ENCODE data around the gene DNAH17. TPM values are rescaled to one million over a fixed set of nuclear protein-coding genes. Genes with fewer than 3 reads are reported as not detected.

Gene DNAH17
- total RNA-seq, 3 donors from 2014 or later (not counting 1 experiment from before 2014, with no cell fraction given), result 0.16 to 0.25 (median 0.24) TPM

- H3K9me3 ChIP-seq (ENCODE audit: control insufficient read depth, insufficient read depth, low read length), result no peaks in the 10 kb centered on the region
- H3K27me3 ChIP-seq (ENCODE audit: control insufficient read depth, insufficient read depth, low read length), result peaks cover 7% of the 10 kb centered on the region
- peaks cover 9% of the 10 kb centered on the region for H3K4me1 ChIP-seq (ENCODE audit: control insufficient read depth, insufficient read depth, low read length)
- DNase-seq (no peak), ATAC-seq (no peak)
- H3K4me3 Mint-ChIP-seq, result no peak overlapping the region
- no peaks in the 10 kb centered on the region for H3K9me3 Mint-ChIP-seq
- no peak overlapping the region for H3K4me3 ChIP-seq (ENCODE audit: low read length)
- H3K4me1 Mint-ChIP-seq, result peaks cover 5 to 8% of the 10 kb centered on the region in 2 donors
- no peak overlapping the region for H3K27ac Mint-ChIP-seq
- H3K27me3 Mint-ChIP-seq (ENCODE audit: low read depth in 2 of 2), result peaks cover 10 to 12% of the 10 kb centered on the region in 2 donors
- H3K27ac ChIP-seq (ENCODE audit: low read length), result no peak overlapping the region
- H3K36me3 ChIP-seq (ENCODE audit: control insufficient read depth, insufficient read depth, low read length), result no peaks in the 10 kb centered on the region
- no peak for TF ChIP-seq CTCF (IDR thresholded peaks at IDR 0.05)
- intact Hi-C loops (cut with micrococcal nuclease), result no loop called here
- H3K36me3 Mint-ChIP-seq, result no peaks in the 10 kb centered on the region
- WGBS (ENCODE audit: insufficient coverage), result 88% methylated on average over 13 of the region's 13 CpGs
Measured at GRCh38 chr17:78488867-78489634, 88.1 kb downstream of the DNAH17 start.

GRCh38 chr17:78488156-78488555 lies 89.0 kb downstream of the DNAH17 start:
- Mint-ChIP-seq H3K4me3 (no peak overlapping the region), H3K27ac (no peak overlapping the region), H3K27me3 (ENCODE audit: low read depth in 2 of 2) (peaks cover 12 to 13% of the 10 kb centered on the region in 2 donors), H3K36me3 (no peaks in the 10 kb centered on the region), H3K9me3 (no peaks in the 10 kb centered on the region), H3K4me1 (peaks cover 6 to 9% of the 10 kb centered on the region in 2 donors)
- no peak overlapping the region for H3K4me3 ChIP-seq (ENCODE audit: low read length)
- WGBS (ENCODE audit: insufficient coverage), result 84% methylated on average over 10 of the region's 10 CpGs
- DNase-seq, result no peak
- no peaks in the 10 kb centered on the region for H3K9me3 ChIP-seq (ENCODE audit: control insufficient read depth, insufficient read depth, low read length)
- intact Hi-C loops (cut with micrococcal nuclease), result no loop called here
- H3K27me3 ChIP-seq (ENCODE audit: control insufficient read depth, insufficient read depth, low read length), result peaks cover 7% of the 10 kb centered on the region
- peaks cover 10% of the 10 kb centered on the region for H3K4me1 ChIP-seq (ENCODE audit: control insufficient read depth, insufficient read depth, low read length)
- TF ChIP-seq CTCF (IDR thresholded peaks at IDR 0.05), result no peak
- H3K36me3 ChIP-seq (ENCODE audit: control insufficient read depth, insufficient read depth, low read length), result no peaks in the 10 kb centered on the region
- no peak for ATAC-seq
- no peak overlapping the region for H3K27ac ChIP-seq (ENCODE audit: low read length)

- peaks cover 6 to 9% of the 10 kb centered on the region in 2 donors for H3K4me1 Mint-ChIP-seq
- intact Hi-C loops (cut with micrococcal nuclease), result no loop called here
- no peak for TF ChIP-seq CTCF (IDR thresholded peaks at IDR 0.05)
- no peak overlapping the region for H3K4me3 Mint-ChIP-seq
- 88% methylated on average over 13 of the region's 13 CpGs for WGBS (ENCODE audit: insufficient coverage)
- no peaks in the 10 kb centered on the region for H3K9me3 ChIP-seq (ENCODE audit: control insufficient read depth, insufficient read depth, low read length)
- H3K9me3 Mint-ChIP-seq, result no peaks in the 10 kb centered on the region
- H3K4me1 ChIP-seq (ENCODE audit: control insufficient read depth, insufficient read depth, low read length), result peaks cover 10% of the 10 kb centered on the region
- no peaks in the 10 kb centered on the region for H3K36me3 Mint-ChIP-seq
- peaks cover 20 to 22% of the 10 kb centered on the region in 2 donors for H3K27me3 Mint-ChIP-seq (ENCODE audit: low read depth in 2 of 2)
- no peak overlapping the region for H3K27ac Mint-ChIP-seq
- peaks cover 10% of the 10 kb centered on the region for H3K27me3 ChIP-seq (ENCODE audit: control insufficient read depth, insufficient read depth, low read length)
- DNase-seq (no peak), ATAC-seq (no peak)
- no peak overlapping the region for H3K27ac ChIP-seq (ENCODE audit: low read length)
- H3K4me3 ChIP-seq (ENCODE audit: low read length), result no peak overlapping the region
- H3K36me3 ChIP-seq (ENCODE audit: control insufficient read depth, insufficient read depth, low read length), result no peaks in the 10 kb centered on the region
Measured at GRCh38 chr17:78486946-78487680, 90.1 kb downstream of the DNAH17 start.
